SK-N-SH (cell line): ENCODE data around the gene DNAJA2. TPM values are rescaled to one million over a fixed set of nuclear protein-coding genes. Genes with fewer than 3 reads are reported as not detected.

Experiments
- CTCF ChIA-PET: fragments of 300-600, 350-600 bp; formaldehyde crosslinking; extraction: SDS; loops from one replicate; lab custom pipeline; 2021; lab: Yijun Ruan, JAX
- POLR2A ChIA-PET: fragments of 350-600 bp; sonication (Branson Sonifier 250); formaldehyde crosslinking; extraction: SDS; loops from one replicate; lab custom pipeline; 2020; ENCODE audit warnings: antibody characterized with exemption, inconsistent platforms; lab: Yijun Ruan, JAX
- DNase-seq: peaks from one replicate; pipeline ENCODE4 v3.0.0; 2012
- H2AFZ ChIP-seq: fragments of 200-600 bp; sonication (generic); 2 replicates; pipeline ENCODE4 v1.8.1; 2016; ENCODE audit warnings: antibody characterized with exemption, mild to moderate bottlenecking, low read depth
- H3F3A ChIP-seq: fragments of 200-600 bp; sonication (generic); replicated peaks from 2 replicates; pipeline ENCODE3; 2016; ENCODE audit warnings: antibody characterized with exemption, mild to moderate bottlenecking; ENCODE audit not compliant: insufficient read depth
- H3K27ac ChIP-seq, 2 experiments: fragments of 200-500 bp in 1 of 2; fragments of 200-600 bp in 1 of 2; sonication (Bioruptor generic) in 1 of 2; sonication (generic), shearing (Covaris generic) in 1 of 2; 2 replicates each; pipeline versions ENCODE4 v1.5.1 to v1.6.1; 2014 to 2016; ENCODE audit warnings: low read depth in 2 of 2, inconsistent platforms in 1 of 2, low read length in 1 of 2, mild to moderate bottlenecking in 1 of 2, mixed read lengths in 1 of 2
- H3K27me3 ChIP-seq: fragments of 200-600 bp; sonication (generic), shearing (Covaris generic); 2 replicates; pipeline ENCODE4 v1.6.1; 2016; ENCODE audit warnings: mixed run types; ENCODE audit not compliant: insufficient read depth
- H3K36me3 ChIP-seq, 2 experiments: fragments of 200-500 bp in 1 of 2; fragments of 200-600 bp in 1 of 2; sonication (Bioruptor generic) in 1 of 2; sonication (generic) in 1 of 2; replicated peaks in 1 of 2; 2 replicates each; pipeline versions ENCODE3 to v1.5.1; 2014 to 2016; ENCODE audit warnings: low read length in 1 of 2, mild to moderate bottlenecking in 1 of 2; ENCODE audit not compliant: insufficient read depth in 2 of 2, control insufficient read depth in 1 of 2
- H3K4me1 ChIP-seq, 2 experiments: fragments of 200-500 bp in 1 of 2; fragments of 200-600 bp in 1 of 2; sonication (Bioruptor generic) in 1 of 2; sonication (generic), shearing (Covaris generic) in 1 of 2; 2 replicates each; pipeline versions ENCODE4 v1.5.1 to v1.6.1; 2014 to 2016; ENCODE audit warnings: low read depth in 1 of 2, low read length in 1 of 2, mixed run types in 1 of 2; ENCODE audit not compliant: insufficient read depth in 2 of 2, control insufficient read depth in 1 of 2
- H3K4me2 ChIP-seq: fragments of 200-600 bp; sonication (generic), shearing (Covaris generic); 2 replicates; pipeline ENCODE4 v1.6.1; 2017; ENCODE audit warnings: mixed run types
- H3K4me3 ChIP-seq, 2 experiments: fragments of 200-500 bp in 1 of 2; fragments of 200-600 bp in 1 of 2; sonication (Bioruptor generic) in 1 of 2; sonication (generic), shearing (Covaris generic) in 1 of 2; 2 replicates each; pipeline versions ENCODE4 v1.5.1 to v1.8.1; 2014 to 2016; ENCODE audit warnings: low read depth in 2 of 2, inconsistent platforms in 1 of 2, low read length in 1 of 2, mild to moderate bottlenecking in 1 of 2, mixed read lengths in 1 of 2, moderate library complexity in 1 of 2
- H3K79me2 ChIP-seq: fragments of 200-600 bp; sonication (generic); 2 replicates; pipeline ENCODE4 v1.8.1; 2017; ENCODE audit warnings: mild to moderate bottlenecking; ENCODE audit not compliant: insufficient read depth
- H3K9ac ChIP-seq: fragments of 200-600 bp; sonication (generic); 2 replicates; pipeline ENCODE4 v1.6.1; 2017; ENCODE audit warnings: mixed run types
- H3K9me2 ChIP-seq: fragments of 200-600 bp; sonication (generic); 2 replicates; pipeline ENCODE4 v1.6.1; 2017; ENCODE audit warnings: mixed run types
- H3K9me3 ChIP-seq: fragments of 200-600 bp; sonication (generic); 2 replicates; pipeline ENCODE4 v1.6.1; 2017; ENCODE audit warnings: mixed run types, mild to moderate bottlenecking, moderate library complexity
- H4K20me1 ChIP-seq: fragments of 200-600 bp; sonication (generic); 2 replicates; pipeline ENCODE4 v1.6.1; 2017; ENCODE audit warnings: mild to moderate bottlenecking, mixed run types; ENCODE audit not compliant: insufficient read depth
- CHD2 ChIP-seq: fragments of 150-350 bp; IDR thresholded peaks from 2 replicates; pipeline ENCODE4 v1.6.1; 2018; ENCODE audit warnings: low read length; ENCODE audit not compliant: partially characterized antibody
- FOXJ3 ChIP-seq: sonication (generic); formaldehyde crosslinking; IDR thresholded peaks from 2 replicates; pipeline ENCODE4 v1.5.1; 2020; ENCODE audit warnings: mild to moderate bottlenecking, missing genetic modification reagents
- FOXM1 ChIP-seq: IDR thresholded peaks from 2 replicates; pipeline ENCODE4 v1.4.0; 2012; ENCODE audit warnings: low read depth, mild to moderate bottlenecking
- GATA2 ChIP-seq: sonication (generic); formaldehyde crosslinking; IDR thresholded peaks from 2 replicates; pipeline ENCODE4 v1.5.0; 2020; ENCODE audit warnings: mild to moderate bottlenecking, missing genetic modification reagents
- IRF3 ChIP-seq: fragments of 150-350 bp; IDR thresholded peaks from 2 replicates; pipeline ENCODE4 v1.6.1; 2016; ENCODE audit warnings: mild to moderate bottlenecking, low read depth, low read length
- JUND ChIP-seq: IDR thresholded peaks from 2 replicates; pipeline ENCODE4 v1.4.0; 2012
- MAX ChIP-seq: IDR thresholded peaks from 2 replicates; pipeline ENCODE4 v1.4.0; 2012; ENCODE audit warnings: low read depth
- NRF1 ChIP-seq: IDR thresholded peaks from 2 replicates; pipeline ENCODE4 v1.6.1; 2012; ENCODE audit warnings: low read depth, mild to moderate bottlenecking, low read length
- PBX3 ChIP-seq: IDR thresholded peaks from 2 replicates; pipeline ENCODE4; 2012
- POLR2AphosphoS5 ChIP-seq: IDR thresholded peaks from 2 replicates; pipeline ENCODE4 v1.6.1; 2012; ENCODE audit warnings: low read depth, low read length
- RAD21 ChIP-seq: IDR thresholded peaks from 2 replicates; pipeline ENCODE4 v1.6.1; 2012; ENCODE audit warnings: mild to moderate bottlenecking, low read length
- RCOR1 ChIP-seq: fragments of 150-350 bp; IDR thresholded peaks from 2 replicates; pipeline ENCODE4 v1.6.1; 2017; ENCODE audit warnings: antibody characterized with exemption, low read length
- RFX5 ChIP-seq: IDR thresholded peaks from 2 replicates; pipeline ENCODE4 v1.6.1; 2012; ENCODE audit warnings: mild to moderate bottlenecking, improper control_type of control experiment, low read length
- RXRA ChIP-seq: IDR thresholded peaks from 2 replicates; pipeline ENCODE4 v1.4.0; 2012; ENCODE audit warnings: low read depth, mild to moderate bottlenecking, borderline replicate concordance
- TCF12 ChIP-seq: IDR thresholded peaks from 2 replicates; pipeline ENCODE4 v1.4.0; 2012
- TEAD4 ChIP-seq: IDR thresholded peaks from 2 replicates; pipeline ENCODE4 v1.4.0; 2012; ENCODE audit warnings: mild to moderate bottlenecking, borderline replicate concordance; ENCODE audit not compliant: insufficient read depth
- ZBTB33 ChIP-seq: IDR thresholded peaks from 2 replicates; pipeline ENCODE4 v1.4.0; 2012; ENCODE audit warnings: low read depth, borderline replicate concordance
- polyA plus RNA-seq, 3 experiments: library from polyadenylated mRNA; depleted of rRNA; stranded (reverse); fragments of >200 nt; gene quantifications; 2 replicates each; pipeline ENCODE4 v1.2.3, GENCODE V29; 2012

The DNAJA2 gene
- polyA plus RNA-seq, 1 of the 3 experiments (the other 2 are of a cell fraction) = 9.7 TPM

GRCh38 chr16:46937536-46937935 is 35.9 kb downstream of the DNAJA2 start:
- H3F3A ChIP-seq = no peaks in the 10 kb centered on the region
- CTCF ChIA-PET = interaction anchor here (1.1 to 2.0 kb wide), 2 partner anchors 10 to 16 kb away, joined by 3 to 6 read pairs; no protein-coding TSS in a partner anchor

More at GRCh38 chr16:46937536-46937935, 35.9 kb downstream of the DNAJA2 start:
- no peaks in the 10 kb centered on the region for H3K9me3 ChIP-seq
- H3K9me2 ChIP-seq = no peaks in the 10 kb centered on the region
- DNase-seq = no peak
- H4K20me1 ChIP-seq = no peaks in the 10 kb centered on the region
- H3K27me3 ChIP-seq = no peaks in the 10 kb centered on the region
- no peaks in the 10 kb centered on the region for H3K79me2 ChIP-seq
- no peak for TF ChIP-seq TCF12
- no peak for TF ChIP-seq TEAD4
- no peak for TF ChIP-seq RCOR1
- TF ChIP-seq NRF1 = no peak
- no peak for TF ChIP-seq RXRA
- TF ChIP-seq IRF3 = no peak
- no peak for TF ChIP-seq FOXM1
- no peak for TF ChIP-seq CHD2
- TF ChIP-seq PBX3 = no peak
- no peak for TF ChIP-seq MAX
- TF ChIP-seq GATA2 (CRISPR knock-in tag) = no peak
- TF ChIP-seq JUND = no peak
- no peak for TF ChIP-seq FOXJ3
- TF ChIP-seq POLR2AphosphoS5 = no peak
- TF ChIP-seq ZBTB33 = no peak
- no peak for TF ChIP-seq RFX5
- TF ChIP-seq RAD21 = no peak
- TF ChIP-seq, all 33 proteins: peak for 0
- H2AFZ ChIP-seq = no peak overlapping the region
- no peak overlapping the region for H3K9ac ChIP-seq
- H3K4me3 ChIP-seq = no peak overlapping the region
- H3K36me3 ChIP-seq = no peaks in the 10 kb centered on the region
- no peaks in the 10 kb centered on the region for H3K4me1 ChIP-seq
- POLR2A ChIA-PET = no interaction called here
- H3K4me2 ChIP-seq = no peak overlapping the region
- no peak overlapping the region for H3K27ac ChIP-seq
